Measurements from ENCODE around the gene SEZ6.
A peak's percentile ranks its signal among the peaks of the same experiment; 100 is the strongest.

SEZ6 gene

DNA sequence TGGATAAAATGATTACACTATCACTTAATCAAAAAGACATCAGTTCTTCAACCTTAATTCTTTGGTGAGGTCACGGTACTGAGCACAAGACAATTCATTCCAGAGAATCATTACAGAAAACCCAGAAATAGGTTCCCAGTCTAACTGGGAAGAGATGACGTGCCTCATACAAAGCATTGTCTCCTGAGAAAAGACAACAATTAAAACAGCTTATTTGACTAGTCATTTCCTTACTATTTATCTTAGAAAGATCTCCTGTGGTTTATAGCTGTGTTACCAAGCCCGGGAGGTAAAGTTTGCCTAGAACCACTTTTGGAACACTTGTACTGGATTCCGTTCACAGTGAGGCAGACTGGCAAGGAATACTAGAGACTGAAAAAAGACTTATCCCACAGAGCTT, 59.6 kb downstream of the SEZ6 start (continued):
- TF ChIP-seq, protein P1, sequence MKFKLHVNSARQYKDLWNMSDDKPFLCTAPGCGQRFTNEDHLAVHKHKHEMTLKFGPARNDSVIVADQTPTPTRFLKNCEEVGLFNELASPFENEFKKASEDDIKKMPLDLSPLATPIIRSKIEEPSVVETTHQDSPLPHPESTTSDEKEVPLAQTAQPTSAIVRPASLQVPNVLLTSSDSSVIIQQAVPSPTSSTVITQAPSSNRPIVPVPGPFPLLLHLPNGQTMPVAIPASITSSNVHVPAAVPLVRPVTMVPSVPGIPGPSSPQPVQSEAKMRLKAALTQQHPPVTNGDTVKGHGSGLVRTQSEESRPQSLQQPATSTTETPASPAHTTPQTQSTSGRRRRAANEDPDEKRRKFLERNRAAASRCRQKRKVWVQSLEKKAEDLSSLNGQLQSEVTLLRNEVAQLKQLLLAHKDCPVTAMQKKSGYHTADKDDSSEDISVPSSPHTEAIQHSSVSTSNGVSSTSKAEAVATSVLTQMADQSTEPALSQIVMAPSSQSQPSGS (tag by site-specific recombination; IDR thresholded peaks at IDR 0.05; ENCODE audit: low read depth): peak; percentile 84
- no peak for TF ChIP-seq ZNF19 (tag by site-specific recombination; IDR thresholded peaks at IDR 0.05; ENCODE audit: low read depth)
- TF ChIP-seq, protein P2, sequence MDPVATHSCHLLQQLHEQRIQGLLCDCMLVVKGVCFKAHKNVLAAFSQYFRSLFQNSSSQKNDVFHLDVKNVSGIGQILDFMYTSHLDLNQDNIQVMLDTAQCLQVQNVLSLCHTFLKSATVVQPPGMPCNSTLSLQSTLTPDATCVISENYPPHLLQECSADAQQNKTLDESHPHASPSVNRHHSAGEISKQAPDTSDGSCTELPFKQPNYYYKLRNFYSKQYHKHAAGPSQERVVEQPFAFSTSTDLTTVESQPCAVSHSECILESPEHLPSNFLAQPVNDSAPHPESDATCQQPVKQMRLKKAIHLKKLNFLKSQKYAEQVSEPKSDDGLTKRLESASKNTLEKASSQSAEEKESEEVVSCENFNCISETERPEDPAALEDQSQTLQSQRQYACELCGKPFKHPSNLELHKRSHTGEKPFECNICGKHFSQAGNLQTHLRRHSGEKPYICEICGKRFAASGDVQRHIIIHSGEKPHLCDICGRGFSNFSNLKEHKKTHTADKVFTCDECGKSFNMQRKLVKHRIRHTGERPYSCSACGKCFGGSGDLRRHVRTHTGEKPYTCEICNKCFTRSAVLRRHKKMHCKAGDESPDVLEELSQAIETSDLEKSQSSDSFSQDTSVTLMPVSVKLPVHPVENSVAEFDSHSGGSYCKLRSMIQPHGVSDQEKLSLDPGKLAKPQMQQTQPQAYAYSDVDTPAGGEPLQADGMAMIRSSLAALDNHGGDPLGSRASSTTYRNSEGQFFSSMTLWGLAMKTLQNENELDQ (tag by site-specific recombination; IDR thresholded peaks at IDR 0.05; ENCODE audit: low read depth): no peak
- no peak for TF ChIP-seq ZBTB1 (tag by site-specific recombination; IDR thresholded peaks at IDR 0.05)
- TF ChIP-seq ZNF155 (tag by site-specific recombination; IDR thresholded peaks at IDR 0.05): no peak
- no peak for TF ChIP-seq ZNF311 (tag by site-specific recombination; IDR thresholded peaks at IDR 0.05; ENCODE audit: borderline replicate concordance)
- TF ChIP-seq REPIN1 (tag by site-specific recombination; IDR thresholded peaks at IDR 0.05; ENCODE audit: low read depth): no peak
- no peak for TF ChIP-seq ZNF776 (tag by site-specific recombination; IDR thresholded peaks at IDR 0.05; ENCODE audit: borderline replicate concordance)
- TF ChIP-seq KLF9 (tag by site-specific recombination; IDR thresholded peaks at IDR 0.05; ENCODE audit: low read depth): no peak
- no peak for TF ChIP-seq ZNF830 (tag by site-specific recombination; IDR thresholded peaks at IDR 0.05; ENCODE audit: low read depth)
- TF ChIP-seq, protein P3, sequence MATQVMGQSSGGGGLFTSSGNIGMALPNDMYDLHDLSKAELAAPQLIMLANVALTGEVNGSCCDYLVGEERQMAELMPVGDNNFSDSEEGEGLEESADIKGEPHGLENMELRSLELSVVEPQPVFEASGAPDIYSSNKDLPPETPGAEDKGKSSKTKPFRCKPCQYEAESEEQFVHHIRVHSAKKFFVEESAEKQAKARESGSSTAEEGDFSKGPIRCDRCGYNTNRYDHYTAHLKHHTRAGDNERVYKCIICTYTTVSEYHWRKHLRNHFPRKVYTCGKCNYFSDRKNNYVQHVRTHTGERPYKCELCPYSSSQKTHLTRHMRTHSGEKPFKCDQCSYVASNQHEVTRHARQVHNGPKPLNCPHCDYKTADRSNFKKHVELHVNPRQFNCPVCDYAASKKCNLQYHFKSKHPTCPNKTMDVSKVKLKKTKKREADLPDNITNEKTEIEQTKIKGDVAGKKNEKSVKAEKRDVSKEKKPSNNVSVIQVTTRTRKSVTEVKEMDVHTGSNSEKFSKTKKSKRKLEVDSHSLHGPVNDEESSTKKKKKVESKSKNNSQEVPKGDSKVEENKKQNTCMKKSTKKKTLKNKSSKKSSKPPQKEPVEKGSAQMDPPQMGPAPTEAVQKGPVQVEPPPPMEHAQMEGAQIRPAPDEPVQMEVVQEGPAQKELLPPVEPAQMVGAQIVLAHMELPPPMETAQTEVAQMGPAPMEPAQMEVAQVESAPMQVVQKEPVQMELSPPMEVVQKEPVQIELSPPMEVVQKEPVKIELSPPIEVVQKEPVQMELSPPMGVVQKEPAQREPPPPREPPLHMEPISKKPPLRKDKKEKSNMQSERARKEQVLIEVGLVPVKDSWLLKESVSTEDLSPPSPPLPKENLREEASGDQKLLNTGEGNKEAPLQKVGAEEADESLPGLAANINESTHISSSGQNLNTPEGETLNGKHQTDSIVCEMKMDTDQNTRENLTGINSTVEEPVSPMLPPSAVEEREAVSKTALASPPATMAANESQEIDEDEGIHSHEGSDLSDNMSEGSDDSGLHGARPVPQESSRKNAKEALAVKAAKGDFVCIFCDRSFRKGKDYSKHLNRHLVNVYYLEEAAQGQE (tag by site-specific recombination; IDR thresholded peaks at IDR 0.05): no peak
- TF ChIP-seq ZNF600 (tag by site-specific recombination; IDR thresholded peaks at IDR 0.05): 0 out of 2 replicates have a peak, but pooled peaks have one; percentile 9
- no peak for TF ChIP-seq ZNF677 (tag by site-specific recombination; IDR thresholded peaks at IDR 0.05)
- no peak for TF ChIP-seq ZNF274 (IDR thresholded peaks at IDR 0.05; ENCODE audit: low read length)
- no peak for TF ChIP-seq ZNF274 (tag by site-specific recombination; IDR thresholded peaks at IDR 0.05; ENCODE audit: borderline replicate concordance)
- peak; percentile 42 for TF ChIP-seq ZIC2 (tag by site-specific recombination; IDR thresholded peaks at IDR 0.05)
- no peak for TF ChIP-seq ZNF335 (tag by site-specific recombination; conservative IDR thresholded peaks at IDR 0.05)
- peak; percentile 32; the same call in 1 of the 2 replicates for TF ChIP-seq SP7 (tag by site-specific recombination; IDR thresholded peaks at IDR 0.05)
- no peak for TF ChIP-seq ZNF221 (tag by site-specific recombination; IDR thresholded peaks at IDR 0.05; ENCODE audit: borderline replicate concordance)
- TF ChIP-seq, protein P4, sequence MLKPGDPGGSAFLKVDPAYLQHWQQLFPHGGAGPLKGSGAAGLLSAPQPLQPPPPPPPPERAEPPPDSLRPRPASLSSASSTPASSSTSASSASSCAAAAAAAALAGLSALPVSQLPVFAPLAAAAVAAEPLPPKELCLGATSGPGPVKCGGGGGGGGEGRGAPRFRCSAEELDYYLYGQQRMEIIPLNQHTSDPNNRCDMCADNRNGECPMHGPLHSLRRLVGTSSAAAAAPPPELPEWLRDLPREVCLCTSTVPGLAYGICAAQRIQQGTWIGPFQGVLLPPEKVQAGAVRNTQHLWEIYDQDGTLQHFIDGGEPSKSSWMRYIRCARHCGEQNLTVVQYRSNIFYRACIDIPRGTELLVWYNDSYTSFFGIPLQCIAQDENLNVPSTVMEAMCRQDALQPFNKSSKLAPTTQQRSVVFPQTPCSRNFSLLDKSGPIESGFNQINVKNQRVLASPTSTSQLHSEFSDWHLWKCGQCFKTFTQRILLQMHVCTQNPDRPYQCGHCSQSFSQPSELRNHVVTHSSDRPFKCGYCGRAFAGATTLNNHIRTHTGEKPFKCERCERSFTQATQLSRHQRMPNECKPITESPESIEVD (tag by site-specific recombination; IDR thresholded peaks at IDR 0.05): peak; percentile 76
- TF ChIP-seq ZNF843 (tag by site-specific recombination; IDR thresholded peaks at IDR 0.05): no peak
- peak; percentile 36; the same call in 1 of the 2 replicates for TF ChIP-seq OSR2 (tag by site-specific recombination; IDR thresholded peaks at IDR 0.05)
- TF ChIP-seq, protein P5, sequence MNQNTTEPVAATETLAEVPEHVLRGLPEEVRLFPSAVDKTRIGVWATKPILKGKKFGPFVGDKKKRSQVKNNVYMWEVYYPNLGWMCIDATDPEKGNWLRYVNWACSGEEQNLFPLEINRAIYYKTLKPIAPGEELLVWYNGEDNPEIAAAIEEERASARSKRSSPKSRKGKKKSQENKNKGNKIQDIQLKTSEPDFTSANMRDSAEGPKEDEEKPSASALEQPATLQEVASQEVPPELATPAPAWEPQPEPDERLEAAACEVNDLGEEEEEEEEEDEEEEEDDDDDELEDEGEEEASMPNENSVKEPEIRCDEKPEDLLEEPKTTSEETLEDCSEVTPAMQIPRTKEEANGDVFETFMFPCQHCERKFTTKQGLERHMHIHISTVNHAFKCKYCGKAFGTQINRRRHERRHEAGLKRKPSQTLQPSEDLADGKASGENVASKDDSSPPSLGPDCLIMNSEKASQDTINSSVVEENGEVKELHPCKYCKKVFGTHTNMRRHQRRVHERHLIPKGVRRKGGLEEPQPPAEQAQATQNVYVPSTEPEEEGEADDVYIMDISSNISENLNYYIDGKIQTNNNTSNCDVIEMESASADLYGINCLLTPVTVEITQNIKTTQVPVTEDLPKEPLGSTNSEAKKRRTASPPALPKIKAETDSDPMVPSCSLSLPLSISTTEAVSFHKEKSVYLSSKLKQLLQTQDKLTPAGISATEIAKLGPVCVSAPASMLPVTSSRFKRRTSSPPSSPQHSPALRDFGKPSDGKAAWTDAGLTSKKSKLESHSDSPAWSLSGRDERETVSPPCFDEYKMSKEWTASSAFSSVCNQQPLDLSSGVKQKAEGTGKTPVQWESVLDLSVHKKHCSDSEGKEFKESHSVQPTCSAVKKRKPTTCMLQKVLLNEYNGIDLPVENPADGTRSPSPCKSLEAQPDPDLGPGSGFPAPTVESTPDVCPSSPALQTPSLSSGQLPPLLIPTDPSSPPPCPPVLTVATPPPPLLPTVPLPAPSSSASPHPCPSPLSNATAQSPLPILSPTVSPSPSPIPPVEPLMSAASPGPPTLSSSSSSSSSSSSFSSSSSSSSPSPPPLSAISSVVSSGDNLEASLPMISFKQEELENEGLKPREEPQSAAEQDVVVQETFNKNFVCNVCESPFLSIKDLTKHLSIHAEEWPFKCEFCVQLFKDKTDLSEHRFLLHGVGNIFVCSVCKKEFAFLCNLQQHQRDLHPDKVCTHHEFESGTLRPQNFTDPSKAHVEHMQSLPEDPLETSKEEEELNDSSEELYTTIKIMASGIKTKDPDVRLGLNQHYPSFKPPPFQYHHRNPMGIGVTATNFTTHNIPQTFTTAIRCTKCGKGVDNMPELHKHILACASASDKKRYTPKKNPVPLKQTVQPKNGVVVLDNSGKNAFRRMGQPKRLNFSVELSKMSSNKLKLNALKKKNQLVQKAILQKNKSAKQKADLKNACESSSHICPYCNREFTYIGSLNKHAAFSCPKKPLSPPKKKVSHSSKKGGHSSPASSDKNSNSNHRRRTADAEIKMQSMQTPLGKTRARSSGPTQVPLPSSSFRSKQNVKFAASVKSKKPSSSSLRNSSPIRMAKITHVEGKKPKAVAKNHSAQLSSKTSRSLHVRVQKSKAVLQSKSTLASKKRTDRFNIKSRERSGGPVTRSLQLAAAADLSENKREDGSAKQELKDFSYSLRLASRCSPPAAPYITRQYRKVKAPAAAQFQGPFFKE (tag by site-specific recombination; IDR thresholded peaks at IDR 0.05; ENCODE audit: borderline replicate concordance): no peak
